SK-N-SH treated with all-trans-retinoic acid at 6 μM for 48 hours (cell line): ENCODE data around the gene RPS6KA2.

ENCODE experiments used
- ATAC-seq: fragments of 200-7000 bp; cut with Tn5 transposase; 3 replicates; pipeline ENCODE4 v1.9.1; 2020; ENCODE audit warnings: mild to moderate bottlenecking, moderate library complexity
- ARNTL ChIP-seq: fragments of 450-650 bp; formaldehyde crosslinking; IDR thresholded peaks from 2 replicates; pipeline ENCODE4 v1.5.0; 2020; ENCODE audit warnings: low read depth, mild to moderate bottlenecking, moderate library complexity, borderline replicate concordance
- BACH2 ChIP-seq: fragments of 250-450 bp; sonication (Bioruptor Pico); IDR thresholded peaks from 2 replicates; pipeline ENCODE4 v1.9.0; 2021; ENCODE audit warnings: mild to moderate bottlenecking, borderline replicate concordance
- CSDC2 ChIP-seq: fragments of 250-450 bp; sonication (Bioruptor Pico); IDR thresholded peaks from 2 replicates; pipeline ENCODE4 v1.5.0; 2020; ENCODE audit warnings: mild to moderate bottlenecking, moderate library complexity
- ESRRG ChIP-seq: fragments of 250-450 bp; sonication (Bioruptor Pico); IDR thresholded peaks from 2 replicates; pipeline ENCODE4 v1.6.1; 2021; ENCODE audit warnings: mild to moderate bottlenecking
- GLIS3 ChIP-seq: fragments of 250-450 bp; sonication (Bioruptor Pico); IDR thresholded peaks from 2 replicates; pipeline ENCODE4 v1.5.0; 2020; ENCODE audit warnings: mild to moderate bottlenecking, moderate library complexity
- ISL1 ChIP-seq: fragments of 250-450 bp; sonication (Bioruptor Pico); IDR thresholded peaks from 2 replicates; pipeline ENCODE4 v2.1.2; 2022; ENCODE audit warnings: mild to moderate bottlenecking, moderate library complexity
- OSR1 ChIP-seq: fragments of 250-450 bp; sonication (Bioruptor Pico); IDR thresholded peaks from 2 replicates; pipeline ENCODE4 v1.8.0; 2022; ENCODE audit warnings: moderate library complexity, mild to moderate bottlenecking, inconsistent platforms
- PPARA ChIP-seq: fragments of 250-450 bp; sonication (Bioruptor Pico); IDR thresholded peaks from 2 replicates; pipeline ENCODE4 v1.5.0; 2020; ENCODE audit warnings: mild to moderate bottlenecking, borderline replicate concordance
- RARB ChIP-seq: fragments of 250-450 bp; sonication (Bioruptor Pico); IDR thresholded peaks from 2 replicates; pipeline ENCODE4 v1.8.0; 2021; ENCODE audit warnings: mild to moderate bottlenecking, moderate library complexity
- SNAI2 ChIP-seq: fragments of 250-450 bp; sonication (Bioruptor Pico); IDR thresholded peaks from 2 replicates; pipeline ENCODE4 v1.5.0; 2020; ENCODE audit warnings: mild to moderate bottlenecking, moderate library complexity
- TCF4 ChIP-seq: fragments of 250-450 bp; sonication (Bioruptor Pico); IDR thresholded peaks from 2 replicates; pipeline ENCODE4 v1.8.0; 2021; ENCODE audit warnings: mild to moderate bottlenecking, moderate library complexity, borderline replicate concordance
- TOX ChIP-seq: fragments of 250-450 bp; sonication (Bioruptor Pico); IDR thresholded peaks from 2 replicates; pipeline ENCODE4 v1.8.0; 2021; ENCODE audit warnings: mild to moderate bottlenecking, moderate library complexity, borderline replicate concordance
- ZFP3 ChIP-seq: fragments of 250-450 bp; sonication (Bioruptor Pico); IDR thresholded peaks from 2 replicates; pipeline ENCODE4 v1.5.0; 2020; ENCODE audit warnings: mild to moderate bottlenecking, moderate library complexity
- ZFP30 ChIP-seq: fragments of 450-650 bp; formaldehyde crosslinking; IDR thresholded peaks from 2 replicates; pipeline ENCODE4 v1.5.0; 2022; ENCODE audit warnings: mild to moderate bottlenecking, moderate library complexity
- ZNF565 ChIP-seq: fragments of 450-650 bp; formaldehyde crosslinking; conservative IDR thresholded peaks from 2 replicates; pipeline ENCODE4 v1.5.0; 2020; ENCODE audit warnings: low read depth, mild to moderate bottlenecking, moderate library complexity
- ZNF8 ChIP-seq: fragments of 450-650 bp; formaldehyde crosslinking; IDR thresholded peaks from 2 replicates; pipeline ENCODE4 v1.5.0; 2020; ENCODE audit warnings: mild to moderate bottlenecking, moderate library complexity
- TF ChIP-seq, protein P1 (sequence below): fragments of 250-450 bp; sonication (Bioruptor Pico); IDR thresholded peaks from 2 replicates; pipeline ENCODE4 v1.5.0; 2020; ENCODE audit warnings: mild to moderate bottlenecking, moderate library complexity
- TF ChIP-seq, protein P2 (sequence below): fragments of 250-450 bp; sonication (Bioruptor Pico); IDR thresholded peaks from 2 replicates; pipeline ENCODE4 v1.5.1; 2020; ENCODE audit warnings: low read depth, mild to moderate bottlenecking, moderate library complexity
- TF ChIP-seq, protein P3 (sequence below): fragments of 250-450 bp; sonication (Bioruptor Pico); IDR thresholded peaks from 2 replicates; pipeline ENCODE4 v1.8.0; 2021; ENCODE audit warnings: low read depth, mild to moderate bottlenecking, moderate library complexity, borderline replicate concordance
- TF ChIP-seq, protein P4 (sequence below): fragments of 250-450 bp; sonication (Bioruptor Pico); IDR thresholded peaks from 2 replicates; pipeline ENCODE4 v1.5.1; 2021; ENCODE audit warnings: mild to moderate bottlenecking, moderate library complexity
- TF ChIP-seq, protein P5 (sequence below): fragments of 250-450 bp; sonication (Bioruptor Pico); IDR thresholded peaks from 2 replicates; pipeline ENCODE4 v1.8.0; 2020; ENCODE audit warnings: mild to moderate bottlenecking, moderate library complexity, borderline replicate concordance

The RPS6KA2 gene

DNA sequence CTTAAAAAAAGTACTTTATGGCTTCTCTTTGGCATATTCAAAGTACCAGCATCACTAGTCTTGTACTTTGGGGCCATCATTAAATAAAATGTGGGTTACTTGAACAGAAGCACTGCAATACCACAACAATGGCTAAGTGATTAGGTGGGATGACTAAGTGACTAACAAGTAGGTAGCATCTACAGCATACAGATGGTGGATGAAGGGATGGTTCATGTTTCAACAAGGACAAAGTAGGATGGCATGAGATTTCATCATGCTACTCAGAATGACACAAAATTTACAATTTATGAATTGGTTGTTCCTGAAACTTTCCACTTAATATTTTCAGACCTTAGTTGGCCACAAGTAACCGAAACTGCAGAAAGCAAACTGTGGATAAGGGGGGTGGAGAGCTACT lies 252.0 kb downstream of the RPS6KA2 start (continued):
- TF ChIP-seq, protein P1, sequence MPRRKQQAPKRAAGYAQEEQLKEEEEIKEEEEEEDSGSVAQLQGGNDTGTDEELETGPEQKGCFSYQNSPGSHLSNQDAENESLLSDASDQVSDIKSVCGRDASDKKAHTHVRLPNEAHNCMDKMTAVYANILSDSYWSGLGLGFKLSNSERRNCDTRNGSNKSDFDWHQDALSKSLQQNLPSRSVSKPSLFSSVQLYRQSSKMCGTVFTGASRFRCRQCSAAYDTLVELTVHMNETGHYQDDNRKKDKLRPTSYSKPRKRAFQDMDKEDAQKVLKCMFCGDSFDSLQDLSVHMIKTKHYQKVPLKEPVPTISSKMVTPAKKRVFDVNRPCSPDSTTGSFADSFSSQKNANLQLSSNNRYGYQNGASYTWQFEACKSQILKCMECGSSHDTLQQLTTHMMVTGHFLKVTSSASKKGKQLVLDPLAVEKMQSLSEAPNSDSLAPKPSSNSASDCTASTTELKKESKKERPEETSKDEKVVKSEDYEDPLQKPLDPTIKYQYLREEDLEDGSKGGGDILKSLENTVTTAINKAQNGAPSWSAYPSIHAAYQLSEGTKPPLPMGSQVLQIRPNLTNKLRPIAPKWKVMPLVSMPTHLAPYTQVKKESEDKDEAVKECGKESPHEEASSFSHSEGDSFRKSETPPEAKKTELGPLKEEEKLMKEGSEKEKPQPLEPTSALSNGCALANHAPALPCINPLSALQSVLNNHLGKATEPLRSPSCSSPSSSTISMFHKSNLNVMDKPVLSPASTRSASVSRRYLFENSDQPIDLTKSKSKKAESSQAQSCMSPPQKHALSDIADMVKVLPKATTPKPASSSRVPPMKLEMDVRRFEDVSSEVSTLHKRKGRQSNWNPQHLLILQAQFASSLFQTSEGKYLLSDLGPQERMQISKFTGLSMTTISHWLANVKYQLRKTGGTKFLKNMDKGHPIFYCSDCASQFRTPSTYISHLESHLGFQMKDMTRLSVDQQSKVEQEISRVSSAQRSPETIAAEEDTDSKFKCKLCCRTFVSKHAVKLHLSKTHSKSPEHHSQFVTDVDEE (CRISPR knock-in tag): no peak
- TF ChIP-seq ISL1 (CRISPR knock-in tag) (no peak), CSDC2 (CRISPR knock-in tag) (no peak), ZFP30 (CRISPR knock-in tag) (no peak), ESRRG (CRISPR knock-in tag) (no peak), OSR1 (CRISPR knock-in tag) (no peak)

DNA sequence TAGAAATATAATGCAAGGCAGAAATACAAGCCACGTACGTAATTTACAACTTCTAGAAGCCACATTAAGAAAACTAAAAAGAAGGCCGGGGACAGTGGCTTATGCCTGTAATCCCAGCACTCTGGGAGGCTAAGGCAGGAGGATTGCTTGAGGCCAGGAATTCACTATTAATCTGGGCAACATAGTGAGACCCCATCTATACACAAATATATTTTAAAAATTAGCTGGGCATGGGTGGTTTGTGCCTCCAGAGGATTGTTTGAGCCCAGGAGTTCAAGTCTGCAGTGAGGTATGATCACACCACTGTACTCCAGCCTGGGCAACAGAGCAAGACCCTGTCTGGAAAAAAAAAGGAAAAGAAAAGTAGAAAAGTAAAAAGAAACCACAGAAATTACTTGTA lies 256.6 kb downstream of the RPS6KA2 start:
- no peak for ATAC-seq
- TF ChIP-seq RARB (CRISPR knock-in tag) (no peak), ZFP30 (CRISPR knock-in tag) (no peak), ZNF565 (CRISPR knock-in tag) (no peak), OSR1 (CRISPR knock-in tag) (no peak), ZFP3 (CRISPR knock-in tag) (no peak), ARNTL (CRISPR knock-in tag) (no peak), SNAI2 (CRISPR knock-in tag) (no peak), ZNF8 (CRISPR knock-in tag) (no peak), PPARA (CRISPR knock-in tag) (no peak), TOX (CRISPR knock-in tag) (no peak), BACH2 (CRISPR knock-in tag) (no peak), TCF4 (no peak), ESRRG (CRISPR knock-in tag) (no peak), CSDC2 (CRISPR knock-in tag) (no peak), GLIS3 (CRISPR knock-in tag) (no peak)
- TF ChIP-seq, protein P2, sequence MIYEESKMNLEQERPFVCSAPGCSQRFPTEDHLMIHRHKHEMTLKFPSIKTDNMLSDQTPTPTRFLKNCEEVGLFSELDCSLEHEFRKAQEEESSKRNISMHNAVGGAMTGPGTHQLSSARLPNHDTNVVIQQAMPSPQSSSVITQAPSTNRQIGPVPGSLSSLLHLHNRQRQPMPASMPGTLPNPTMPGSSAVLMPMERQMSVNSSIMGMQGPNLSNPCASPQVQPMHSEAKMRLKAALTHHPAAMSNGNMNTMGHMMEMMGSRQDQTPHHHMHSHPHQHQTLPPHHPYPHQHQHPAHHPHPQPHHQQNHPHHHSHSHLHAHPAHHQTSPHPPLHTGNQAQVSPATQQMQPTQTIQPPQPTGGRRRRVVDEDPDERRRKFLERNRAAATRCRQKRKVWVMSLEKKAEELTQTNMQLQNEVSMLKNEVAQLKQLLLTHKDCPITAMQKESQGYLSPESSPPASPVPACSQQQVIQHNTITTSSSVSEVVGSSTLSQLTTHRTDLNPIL (CRISPR knock-in tag): no peak
- TF ChIP-seq, protein P1 (CRISPR knock-in tag): no peak
- TF ChIP-seq, protein P3, sequence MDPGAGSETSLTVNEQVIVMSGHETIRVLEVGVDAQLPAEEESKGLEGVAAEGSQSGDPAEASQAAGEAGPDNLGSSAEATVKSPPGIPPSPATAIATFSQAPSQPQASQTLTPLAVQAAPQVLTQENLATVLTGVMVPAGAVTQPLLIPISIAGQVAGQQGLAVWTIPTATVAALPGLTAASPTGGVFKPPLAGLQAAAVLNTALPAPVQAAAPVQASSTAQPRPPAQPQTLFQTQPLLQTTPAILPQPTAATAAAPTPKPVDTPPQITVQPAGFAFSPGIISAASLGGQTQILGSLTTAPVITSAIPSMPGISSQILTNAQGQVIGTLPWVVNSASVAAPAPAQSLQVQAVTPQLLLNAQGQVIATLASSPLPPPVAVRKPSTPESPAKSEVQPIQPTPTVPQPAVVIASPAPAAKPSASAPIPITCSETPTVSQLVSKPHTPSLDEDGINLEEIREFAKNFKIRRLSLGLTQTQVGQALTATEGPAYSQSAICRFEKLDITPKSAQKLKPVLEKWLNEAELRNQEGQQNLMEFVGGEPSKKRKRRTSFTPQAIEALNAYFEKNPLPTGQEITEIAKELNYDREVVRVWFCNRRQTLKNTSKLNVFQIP (CRISPR knock-in tag): no peak
- TF ChIP-seq, protein P4, sequence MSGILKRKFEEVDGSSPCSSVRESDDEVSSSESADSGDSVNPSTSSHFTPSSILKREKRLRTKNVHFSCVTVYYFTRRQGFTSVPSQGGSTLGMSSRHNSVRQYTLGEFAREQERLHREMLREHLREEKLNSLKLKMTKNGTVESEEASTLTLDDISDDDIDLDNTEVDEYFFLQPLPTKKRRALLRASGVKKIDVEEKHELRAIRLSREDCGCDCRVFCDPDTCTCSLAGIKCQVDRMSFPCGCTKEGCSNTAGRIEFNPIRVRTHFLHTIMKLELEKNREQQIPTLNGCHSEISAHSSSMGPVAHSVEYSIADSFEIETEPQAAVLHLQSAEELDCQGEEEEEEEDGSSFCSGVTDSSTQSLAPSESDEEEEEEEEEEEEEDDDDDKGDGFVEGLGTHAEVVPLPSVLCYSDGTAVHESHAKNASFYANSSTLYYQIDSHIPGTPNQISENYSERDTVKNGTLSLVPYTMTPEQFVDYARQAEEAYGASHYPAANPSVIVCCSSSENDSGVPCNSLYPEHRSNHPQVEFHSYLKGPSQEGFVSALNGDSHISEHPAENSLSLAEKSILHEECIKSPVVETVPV: no peak
- TF ChIP-seq, protein P5, sequence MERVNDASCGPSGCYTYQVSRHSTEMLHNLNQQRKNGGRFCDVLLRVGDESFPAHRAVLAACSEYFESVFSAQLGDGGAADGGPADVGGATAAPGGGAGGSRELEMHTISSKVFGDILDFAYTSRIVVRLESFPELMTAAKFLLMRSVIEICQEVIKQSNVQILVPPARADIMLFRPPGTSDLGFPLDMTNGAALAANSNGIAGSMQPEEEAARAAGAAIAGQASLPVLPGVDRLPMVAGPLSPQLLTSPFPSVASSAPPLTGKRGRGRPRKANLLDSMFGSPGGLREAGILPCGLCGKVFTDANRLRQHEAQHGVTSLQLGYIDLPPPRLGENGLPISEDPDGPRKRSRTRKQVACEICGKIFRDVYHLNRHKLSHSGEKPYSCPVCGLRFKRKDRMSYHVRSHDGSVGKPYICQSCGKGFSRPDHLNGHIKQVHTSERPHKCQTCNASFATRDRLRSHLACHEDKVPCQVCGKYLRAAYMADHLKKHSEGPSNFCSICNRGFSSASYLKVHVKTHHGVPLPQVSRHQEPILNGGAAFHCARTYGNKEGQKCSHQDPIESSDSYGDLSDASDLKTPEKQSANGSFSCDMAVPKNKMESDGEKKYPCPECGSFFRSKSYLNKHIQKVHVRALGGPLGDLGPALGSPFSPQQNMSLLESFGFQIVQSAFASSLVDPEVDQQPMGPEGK (CRISPR knock-in tag): no peak
